Measurements from ENCODE around the gene GPANK1. TPM values are rescaled to one million over a fixed set of nuclear protein-coding genes. Genes with fewer than 3 reads are reported as not detected.

The GPANK1 gene
- total RNA-seq, 2 donors from 2014 or later, result 16.1 to 21.3 TPM

GRCh38 chr6:31691564-31692108 lies 26.8 kb upstream of the GPANK1 start:
- Mint-ChIP-seq H3K36me3 (ENCODE audit: low read depth) (peaks cover 68% of the 10 kb centered on the region), H3K27ac (peak overlapping the region; percentile 55), H3K4me1 (peaks cover 15% of the 10 kb centered on the region), H3K27me3 (ENCODE audit: insufficient read depth) (no peaks in the 10 kb centered on the region), H3K9me3 (no peaks in the 10 kb centered on the region), H3K4me3 (no peak overlapping the region)
- Histone ChIP-seq H3K27me3 (ENCODE audit: control insufficient read depth, insufficient read depth, low read length, poor library complexity, severe bottlenecking) (no peaks in the 10 kb centered on the region), H3K9ac (ENCODE audit: extremely low read depth, low read length, poor library complexity, severe bottlenecking) (no peak overlapping the region), H3K27ac (ENCODE audit: low read depth, low read length) (no peak overlapping the region), H3K36me3 (ENCODE audit: control insufficient read depth, insufficient read depth, low read length) (peaks cover 74% of the 10 kb centered on the region), H3K4me1 (ENCODE audit: control insufficient read depth, insufficient read depth, low read length) (peaks cover 13% of the 10 kb centered on the region), H3K9me3 (ENCODE audit: control insufficient read depth, low read length) (no peaks in the 10 kb centered on the region), H3K4me3 (ENCODE audit: low read length) (no peak overlapping the region)
- 97 to 100% methylated on average over 4 to 12 of the region's 12 CpGs for WGBS, 2 experiments (ENCODE audit: insufficient coverage in 1 of 2, insufficient read length in 1 of 2)
- no peak for TF ChIP-seq CTCF (conservative IDR thresholded peaks at IDR 0.05)
- DNase-seq, result no peak

GRCh38 chr6:31691078-31691463 lies 26.3 kb upstream of the GPANK1 start:
- DNase-seq, result no peak
- peaks cover 76% of the 10 kb centered on the region for H3K36me3 ChIP-seq (ENCODE audit: control insufficient read depth, insufficient read depth, low read length)
- no peak overlapping the region for H3K27ac ChIP-seq (ENCODE audit: low read depth, low read length)
- Mint-ChIP-seq H3K27me3 (ENCODE audit: insufficient read depth) (no peaks in the 10 kb centered on the region), H3K4me3 (no peak overlapping the region), H3K4me1 (peaks cover 15% of the 10 kb centered on the region), H3K9me3 (no peaks in the 10 kb centered on the region), H3K27ac (peak overlapping the region; percentile 83), H3K36me3 (ENCODE audit: low read depth) (peaks cover 68% of the 10 kb centered on the region)
- no peaks in the 10 kb centered on the region for H3K27me3 ChIP-seq (ENCODE audit: control insufficient read depth, insufficient read depth, low read length, poor library complexity, severe bottlenecking)
- no peaks in the 10 kb centered on the region for H3K9me3 ChIP-seq (ENCODE audit: control insufficient read depth, low read length)
- whole genome bisulfite sequencing, 2 experiments (ENCODE audit: insufficient coverage in 1 of 2, insufficient read length in 1 of 2), result 93 to 100% methylated on average over 3 to 5 of the region's 6 CpGs
- TF ChIP-seq CTCF (conservative IDR thresholded peaks at IDR 0.05), result no peak
- peaks cover 13% of the 10 kb centered on the region for H3K4me1 ChIP-seq (ENCODE audit: control insufficient read depth, insufficient read depth, low read length)
- H3K9ac ChIP-seq (ENCODE audit: extremely low read depth, low read length, poor library complexity, severe bottlenecking), result no peak overlapping the region
- H3K4me3 ChIP-seq (ENCODE audit: low read length), result no peak overlapping the region

GRCh38 chr6:31690231-31691077 lies 25.7 kb upstream of the GPANK1 start:
- Histone ChIP-seq H3K9ac (ENCODE audit: extremely low read depth, low read length, poor library complexity, severe bottlenecking) (no peak overlapping the region), H3K27ac (ENCODE audit: low read depth, low read length) (no peak overlapping the region), H3K4me3 (ENCODE audit: low read length) (no peak overlapping the region), H3K36me3 (ENCODE audit: control insufficient read depth, insufficient read depth, low read length) (peaks cover 81% of the 10 kb centered on the region), H3K9me3 (ENCODE audit: control insufficient read depth, low read length) (no peaks in the 10 kb centered on the region), H3K4me1 (ENCODE audit: control insufficient read depth, insufficient read depth, low read length) (peaks cover 13% of the 10 kb centered on the region), H3K27me3 (ENCODE audit: control insufficient read depth, insufficient read depth, low read length, poor library complexity, severe bottlenecking) (no peaks in the 10 kb centered on the region)
- no peak for DNase-seq
- Mint-ChIP-seq H3K27me3 (ENCODE audit: insufficient read depth) (no peaks in the 10 kb centered on the region), H3K27ac (peak overlapping the region; percentile 83), H3K4me3 (no peak overlapping the region), H3K9me3 (no peaks in the 10 kb centered on the region), H3K4me1 (peaks cover 15% of the 10 kb centered on the region), H3K36me3 (ENCODE audit: low read depth) (peaks cover 71% of the 10 kb centered on the region)
- WGBS, 2 experiments (ENCODE audit: insufficient coverage in 1 of 2, insufficient read length in 1 of 2), result 70 to 74% methylated on average over 4 to 9 of the region's 10 CpGs
- TF ChIP-seq CTCF (conservative IDR thresholded peaks at IDR 0.05), result no peak

Measured in endodermal cell (in vitro differentiated cells).